ENCODE results near the gene UCP2. TPM values are rescaled to one million over a fixed set of nuclear protein-coding genes. Genes with fewer than 3 reads are reported as not detected.

UCP2 gene
- total and polyA plus RNA-seq, 2 experiments from 2014 or later, result 60.1 to 76.9 TPM

- peaks cover 40% of the 10 kb centered on the region for H3K9me3 Mint-ChIP-seq
- no peaks in the 10 kb centered on the region for H4K20me1 ChIP-seq (replicated peaks; ENCODE audit: insufficient read depth)
Measured at GRCh38 chr11:73940801-73941570, 41.7 kb downstream of the UCP2 start.

More at GRCh38 chr11:73940801-73941570, 41.7 kb downstream of the UCP2 start:
- Histone ChIP-seq H3K9me2 (ENCODE audit: insufficient read depth) (no peaks in the 10 kb centered on the region), H3K4me3 (no peak overlapping the region), H3K36me3 (ENCODE audit: insufficient read depth) (no peaks in the 10 kb centered on the region), H3K79me2 (replicated peaks; ENCODE audit: insufficient read depth) (no peaks in the 10 kb centered on the region), H3K27me3 (ENCODE audit: insufficient read depth) (no peaks in the 10 kb centered on the region), H3K4me1 (ENCODE audit: insufficient read depth) (no peaks in the 10 kb centered on the region), H2AFZ (no peak overlapping the region), H3K27ac (ENCODE audit: low read depth) (no peak overlapping the region), H3F3A (replicated peaks; ENCODE audit: low read depth) (no peaks in the 10 kb centered on the region), H3K4me2 (no peak overlapping the region)
- ATAC-seq (no peak), DNase-seq (ENCODE audit: low spot score) (no peak)
- Mint-ChIP-seq H3K4me3 (no peak overlapping the region), H3K27ac (no peak overlapping the region), H3K4me1 (no peaks in the 10 kb centered on the region), H3K36me3 (ENCODE audit: low read depth) (peaks cover 18% of the 10 kb centered on the region), H3K27me3 (ENCODE audit: insufficient read depth, low read depth, poor library complexity) (no peaks in the 10 kb centered on the region)
- TF ChIP-seq ZNF114 (CRISPR knock-in tag; IDR thresholded peaks at IDR 0.05) (no peak), ETS1 (IDR thresholded peaks at IDR 0.05) (no peak), JUNB (IDR thresholded peaks at IDR 0.05; ENCODE audit: unreplicated experiment) (no peak), POLR2AphosphoS5 (IDR thresholded peaks at IDR 0.05; ENCODE audit: low read depth) (no peak), REST (IDR thresholded peaks at IDR 0.05; ENCODE audit: unreplicated experiment) (no peak), NANOG (IDR thresholded peaks at IDR 0.05; ENCODE audit: borderline replicate concordance) (no peak), ZNF462 (CRISPR knock-in tag; IDR thresholded peaks at IDR 0.05) (no peak), STAT1 (IDR thresholded peaks at IDR 0.05; ENCODE audit: unreplicated experiment) (no peak), CREB1 (CRISPR knock-in tag; IDR thresholded peaks at IDR 0.05; ENCODE audit: low read depth) (no peak), EZH2phosphoT487 (IDR thresholded peaks at IDR 0.05; ENCODE audit: unreplicated experiment) (no peak)

Data from GM23338 (cell line).